GM19193 (cell line): ENCODE data around the gene ELFN1.

Experiments used
- POLR2A ChIP-seq: IDR thresholded peaks from 4 replicates; pipeline ENCODE4 v1.6.1; 2011; ENCODE audit not compliant: insufficient read depth, insufficient read length; ENCODE audit errors: extremely low read depth

Gene ELFN1

DNA sequence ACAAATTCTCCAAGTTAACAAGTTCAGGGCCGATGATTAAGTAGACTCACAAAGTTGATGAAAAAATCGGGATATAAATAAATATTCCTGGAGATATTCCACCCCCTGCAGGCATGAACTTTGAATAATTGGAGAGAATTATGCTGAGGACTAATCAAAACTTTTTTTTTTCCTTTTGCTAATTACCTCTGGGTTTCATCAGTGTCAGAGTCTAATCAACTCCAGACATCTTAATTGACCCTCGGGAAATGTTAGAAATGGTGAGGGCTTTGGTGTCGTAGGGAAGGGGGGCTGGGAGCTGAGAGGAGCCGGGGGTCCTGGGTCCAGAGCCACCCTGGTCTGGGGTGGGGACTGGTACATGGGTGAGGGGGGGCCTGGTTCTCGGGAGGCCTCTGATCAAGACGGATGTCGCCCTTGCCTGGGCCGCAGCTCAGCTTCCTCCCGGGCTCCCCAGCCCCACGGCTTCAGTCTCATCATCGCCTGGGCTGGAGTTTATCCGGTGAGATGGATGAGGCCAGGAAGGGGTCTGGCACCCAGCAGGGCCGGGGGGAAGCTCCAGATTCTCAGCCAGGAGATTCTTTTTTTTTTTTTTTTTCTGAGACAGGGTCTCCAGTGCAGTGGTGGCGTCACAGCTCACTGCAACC is 30.4 kb upstream of the ELFN1 start:
- TF ChIP-seq POLR2A: no peak

DNA sequence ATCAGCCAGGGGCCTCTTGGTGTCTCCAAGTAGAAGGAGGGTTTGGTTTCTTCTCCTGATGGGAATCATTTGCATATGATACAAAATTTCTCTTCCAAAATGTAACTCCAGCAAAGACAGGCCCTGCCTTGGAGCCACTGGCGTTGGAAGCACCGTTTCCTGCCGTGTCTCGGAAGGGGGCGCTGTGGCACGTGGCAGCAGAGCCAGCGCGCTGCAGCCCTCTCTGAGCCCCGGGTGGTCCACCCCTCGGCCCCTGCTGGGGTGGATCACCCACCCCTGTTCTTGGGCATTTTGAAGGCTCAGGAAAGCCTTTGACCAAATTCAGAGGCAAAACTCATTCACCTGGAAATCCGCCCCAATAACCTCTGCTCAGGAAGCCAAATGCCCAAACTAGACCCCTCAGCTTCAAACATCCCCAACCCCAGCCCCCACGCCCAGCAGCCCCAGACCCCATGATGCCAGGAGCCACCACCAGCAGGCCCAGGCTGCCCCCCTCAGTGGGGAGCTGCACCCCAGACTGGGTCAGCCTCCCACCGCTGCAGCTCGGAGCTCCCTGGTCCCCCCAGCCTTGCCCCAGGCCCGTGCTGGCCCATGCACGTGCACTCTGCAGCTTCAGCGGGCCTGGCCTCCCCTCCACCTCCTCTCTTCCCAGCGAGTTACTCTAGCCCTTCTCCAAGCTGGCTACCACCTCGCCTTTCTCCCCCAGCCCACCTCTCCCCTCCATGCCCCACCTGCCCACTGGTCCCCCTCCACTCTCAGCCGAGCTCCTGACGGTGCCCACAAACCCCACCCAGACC is 29.5 kb upstream of the ELFN1 start:
- TF ChIP-seq POLR2A: no peak

- no peak for TF ChIP-seq POLR2A
These were observed 28.9 kb upstream of the ELFN1 start for GRCh38 chr7:1641173-1641572.

DNA sequence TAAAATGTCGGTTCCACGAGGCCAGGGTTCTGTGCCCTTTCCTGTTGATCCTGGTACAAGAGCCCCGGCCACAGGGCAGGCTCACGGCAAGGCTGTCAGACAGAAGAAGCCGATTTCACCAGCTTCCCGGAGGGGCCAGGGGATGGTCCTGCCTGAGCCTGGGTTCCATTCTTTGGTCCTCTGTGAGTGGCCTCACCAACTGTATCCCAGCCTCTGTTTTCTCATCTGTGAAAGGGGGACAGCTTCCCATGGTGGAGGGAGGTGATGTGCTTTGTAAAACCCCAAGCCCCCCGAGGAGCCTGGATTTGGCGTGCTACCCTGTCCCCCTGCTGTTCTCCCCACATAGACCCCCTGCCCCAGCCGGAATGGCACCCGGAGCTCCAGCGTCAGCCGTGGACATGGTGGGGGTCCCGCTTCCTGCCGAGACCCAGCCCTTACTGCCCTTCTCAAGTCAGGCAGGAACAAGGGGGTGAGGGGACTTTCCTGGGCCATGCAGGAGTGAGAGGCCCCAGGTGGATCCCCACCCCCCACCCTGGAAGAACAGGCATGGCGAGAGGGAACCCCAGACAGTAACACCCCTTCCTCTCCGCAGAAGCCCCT is 28.3 kb upstream of the ELFN1 start:
- no peak for TF ChIP-seq POLR2A

- no peak for TF ChIP-seq POLR2A
These were observed 27.8 kb upstream of the ELFN1 start for GRCh38 chr7:1642291-1642731.

DNA sequence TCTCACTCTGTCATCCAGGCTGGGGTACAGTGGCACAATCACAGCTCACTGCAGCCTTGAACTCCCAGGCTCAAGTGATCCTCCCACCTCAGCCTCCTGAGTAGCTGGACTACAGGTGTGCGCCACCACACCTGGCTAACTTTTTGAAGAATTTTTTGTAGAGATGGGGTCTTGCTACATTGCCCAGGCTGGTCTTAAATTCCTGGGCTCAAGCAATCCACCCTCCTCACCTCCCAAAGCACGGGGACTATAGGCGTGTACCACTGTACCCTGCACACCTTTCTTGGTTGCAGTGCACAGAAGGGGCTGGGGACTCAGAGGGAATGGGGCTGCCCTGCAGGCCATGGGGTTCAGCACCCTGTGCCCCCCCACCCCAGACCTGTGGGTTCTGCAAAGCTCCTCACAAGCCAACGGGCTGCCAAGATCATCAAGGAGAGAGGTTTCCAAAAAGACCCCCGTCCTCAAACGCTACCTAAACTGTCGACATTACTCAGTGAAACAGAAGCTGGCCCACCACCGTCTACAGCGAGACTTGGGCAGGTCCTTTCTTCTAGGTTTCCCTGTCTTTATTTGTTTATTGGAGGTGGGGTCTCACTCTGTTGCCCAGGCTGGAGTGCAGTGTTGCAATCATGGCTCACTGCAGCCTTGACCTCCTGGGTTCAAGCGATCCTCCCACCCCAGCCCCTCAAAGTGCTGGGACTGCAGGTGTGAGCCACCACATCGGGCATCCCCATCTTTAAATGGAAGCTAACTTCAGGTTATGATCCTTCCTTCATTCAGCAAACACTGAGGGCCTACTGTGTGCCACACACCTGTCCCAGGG is 26.6 kb upstream of the ELFN1 start:
- TF ChIP-seq POLR2A: no peak

GRCh38 chr7:1644341-1645070 is 25.6 kb upstream of the ELFN1 start:
- no peak for TF ChIP-seq POLR2A

DNA sequence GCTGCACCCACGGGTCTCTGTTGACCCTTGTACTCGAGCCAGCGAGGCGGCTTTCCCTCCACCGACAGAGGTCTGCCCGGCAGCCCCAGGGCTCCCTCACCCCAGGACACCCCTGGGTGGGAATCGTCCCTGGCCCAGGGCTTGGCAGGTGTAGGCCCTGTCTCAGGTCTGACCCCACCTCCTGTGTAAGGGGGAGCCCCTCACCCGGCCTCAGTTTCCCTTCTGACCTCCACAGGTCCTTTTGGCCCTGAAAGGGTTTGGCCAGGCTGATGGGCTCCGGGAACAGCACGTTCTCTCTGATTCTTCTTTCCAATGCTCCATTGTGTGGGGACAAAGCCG is 25.0 kb upstream of the ELFN1 start:
- TF ChIP-seq POLR2A: no peak

GRCh38 chr7:1645476-1645875 is 24.6 kb upstream of the ELFN1 start:
- no peak for TF ChIP-seq POLR2A

GRCh38 chr7:1646391-1646790 is 23.7 kb upstream of the ELFN1 start:
- no peak for TF ChIP-seq POLR2A

- TF ChIP-seq POLR2A: no peak
These were observed 22.9 kb upstream of the ELFN1 start for GRCh38 chr7:1646957-1647891.

DNA sequence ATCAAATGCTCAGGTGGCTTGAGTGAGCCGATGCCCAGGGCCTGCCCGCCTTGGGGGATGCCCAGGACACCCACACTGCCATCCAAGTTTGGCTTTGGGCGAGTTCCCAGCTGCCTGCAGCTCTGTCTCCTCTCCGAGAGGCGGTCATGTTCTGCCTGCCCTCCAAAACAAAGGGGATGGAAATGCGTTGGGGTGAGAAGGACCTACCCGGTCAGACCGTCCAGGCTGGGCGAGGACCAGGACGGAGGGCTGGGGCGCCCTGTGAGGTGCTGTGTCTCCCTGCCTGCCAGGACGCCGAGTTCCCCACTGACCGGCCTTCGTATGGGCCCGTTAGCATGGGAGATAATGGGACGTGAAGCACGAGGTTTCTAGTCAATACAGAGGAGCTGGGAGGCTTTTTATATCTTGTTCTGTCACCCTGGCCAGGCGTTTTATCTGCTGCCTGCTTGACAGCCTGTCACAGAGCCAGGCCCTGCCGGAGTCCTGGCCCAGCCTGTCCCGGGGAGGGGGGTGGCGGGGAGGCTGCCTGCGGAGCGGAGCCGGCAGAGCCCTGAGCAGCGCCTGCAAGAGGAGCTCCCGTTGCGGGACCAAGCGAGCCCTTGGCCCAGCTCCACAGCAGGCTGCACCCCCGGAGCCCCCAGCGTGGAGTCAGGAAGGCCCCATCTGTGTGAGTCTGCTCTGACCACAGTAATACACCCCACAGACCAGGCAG is 22.0 kb upstream of the ELFN1 start:
- no peak for TF ChIP-seq POLR2A
